Measurements from ENCODE around the gene PSMC5.

Gene PSMC5

GRCh38 chr17:63819585-63820537 lies 7.4 kb upstream of the PSMC5 start:
- TF ChIP-seq CTCF (IDR thresholded peaks at IDR 0.05; ENCODE audit: low read depth, low read length, missing control alignments): no peak
- DNase-seq (ENCODE audit: extremely low read depth, low read depth): no peak
- H3K4me3 ChIP-seq (replicated peaks; ENCODE audit: low read depth, low read length): no peak overlapping the region

- no peak for TF ChIP-seq CTCF (IDR thresholded peaks at IDR 0.05; ENCODE audit: low read depth, low read length, missing control alignments)
- H3K4me3 ChIP-seq (replicated peaks; ENCODE audit: low read depth, low read length): no peak overlapping the region
- DNase-seq (ENCODE audit: extremely low read depth, low read depth): no peak
Observed at GRCh38 chr17:63820963-63821561, 6.2 kb upstream of the PSMC5 start.

- TF ChIP-seq CTCF (IDR thresholded peaks at IDR 0.05; ENCODE audit: low read depth, low read length, missing control alignments): no peak
- no peak overlapping the region for H3K4me3 ChIP-seq (replicated peaks; ENCODE audit: low read depth, low read length)
Observed at GRCh38 chr17:63821804-63822203, 5.4 kb upstream of the PSMC5 start.

GRCh38 chr17:63822537-63822936 lies 4.7 kb upstream of the PSMC5 start:
- H3K4me3 ChIP-seq (replicated peaks; ENCODE audit: low read depth, low read length): no peak overlapping the region
- DNase-seq (ENCODE audit: extremely low read depth, low read depth): no peak
- no peak for TF ChIP-seq CTCF (IDR thresholded peaks at IDR 0.05; ENCODE audit: low read depth, low read length, missing control alignments)

More at GRCh38 chr17:63821804-63822203, 5.4 kb upstream of the PSMC5 start:
- no peak for DNase-seq (ENCODE audit: extremely low read depth, low read depth)

GRCh38 chr17:63823659-63824331 lies 3.4 kb upstream of the PSMC5 start:
- TF ChIP-seq CTCF (IDR thresholded peaks at IDR 0.05; ENCODE audit: low read depth, low read length, missing control alignments): no peak
- no peak for DNase-seq (ENCODE audit: extremely low read depth, low read depth)
- no peak overlapping the region for H3K4me3 ChIP-seq (replicated peaks; ENCODE audit: low read depth, low read length)

GRCh38 chr17:63824362-63824761 lies 2.9 kb upstream of the PSMC5 start:
- no peak for TF ChIP-seq CTCF (IDR thresholded peaks at IDR 0.05; ENCODE audit: low read depth, low read length, missing control alignments)
- DNase-seq (ENCODE audit: extremely low read depth, low read depth): no peak

More at GRCh38 chr17:63824362-63824761, 2.9 kb upstream of the PSMC5 start:
- no peak overlapping the region for H3K4me3 ChIP-seq (replicated peaks; ENCODE audit: low read depth, low read length)

All from HFF-Myc (cell line).